Measurements from ENCODE around the gene HYPK.

DNA sequence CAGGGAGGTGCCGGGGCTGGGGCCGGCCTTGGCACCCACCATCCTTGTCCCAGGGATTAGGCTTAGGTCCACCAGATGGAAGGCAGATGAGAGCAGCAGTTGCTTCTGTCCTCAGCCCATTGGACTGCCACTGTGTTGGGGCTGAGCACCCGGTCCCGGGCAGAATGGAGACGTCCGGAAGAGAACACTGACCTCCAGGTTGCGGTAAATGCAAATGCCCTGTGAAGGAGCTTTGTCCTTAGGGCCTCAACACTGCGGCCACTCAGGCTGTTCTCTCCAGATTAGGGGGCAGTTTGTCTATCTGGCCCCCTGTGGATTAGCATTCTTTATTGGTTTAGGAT lies 484 bp upstream of the HYPK start, which contains the start of gene SERINC4:
- no peak for TF ChIP-seq RAD21 (IDR thresholded peaks at IDR 0.05 in 1 of 2, conservative IDR thresholded peaks at IDR 0.05 in 1 of 2; ENCODE audit: low read depth in 2 of 2, low read length in 2 of 2)
- no peak for TF ChIP-seq EZH2 (IDR thresholded peaks at IDR 0.05; ENCODE audit: low read depth, low read length, severe bottlenecking)
- TF ChIP-seq POLR2A (IDR thresholded peaks at IDR 0.05; ENCODE audit: control extremely low read depth in 1 of 2, low read depth in 2 of 2, low read length in 2 of 2): no peak
- TF ChIP-seq GABPA (IDR thresholded peaks at IDR 0.05; ENCODE audit: borderline replicate concordance, insufficient read depth, low read length): no peak
- no peak for TF ChIP-seq SP4 (IDR thresholded peaks at IDR 0.05; ENCODE audit: low read length)
- no peak for TF ChIP-seq TAF1 (IDR thresholded peaks at IDR 0.05; ENCODE audit: low read depth, low read length)
- TF ChIP-seq EGR1 (IDR thresholded peaks at IDR 0.05; ENCODE audit: borderline replicate concordance, low read depth, low read length): no peak
- TF ChIP-seq KDM5A (IDR thresholded peaks at IDR 0.05; ENCODE audit: low read length): no peak
- TF ChIP-seq, protein P1, sequence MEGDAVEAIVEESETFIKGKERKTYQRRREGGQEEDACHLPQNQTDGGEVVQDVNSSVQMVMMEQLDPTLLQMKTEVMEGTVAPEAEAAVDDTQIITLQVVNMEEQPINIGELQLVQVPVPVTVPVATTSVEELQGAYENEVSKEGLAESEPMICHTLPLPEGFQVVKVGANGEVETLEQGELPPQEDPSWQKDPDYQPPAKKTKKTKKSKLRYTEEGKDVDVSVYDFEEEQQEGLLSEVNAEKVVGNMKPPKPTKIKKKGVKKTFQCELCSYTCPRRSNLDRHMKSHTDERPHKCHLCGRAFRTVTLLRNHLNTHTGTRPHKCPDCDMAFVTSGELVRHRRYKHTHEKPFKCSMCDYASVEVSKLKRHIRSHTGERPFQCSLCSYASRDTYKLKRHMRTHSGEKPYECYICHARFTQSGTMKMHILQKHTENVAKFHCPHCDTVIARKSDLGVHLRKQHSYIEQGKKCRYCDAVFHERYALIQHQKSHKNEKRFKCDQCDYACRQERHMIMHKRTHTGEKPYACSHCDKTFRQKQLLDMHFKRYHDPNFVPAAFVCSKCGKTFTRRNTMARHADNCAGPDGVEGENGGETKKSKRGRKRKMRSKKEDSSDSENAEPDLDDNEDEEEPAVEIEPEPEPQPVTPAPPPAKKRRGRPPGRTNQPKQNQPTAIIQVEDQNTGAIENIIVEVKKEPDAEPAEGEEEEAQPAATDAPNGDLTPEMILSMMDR (IDR thresholded peaks at IDR 0.05; ENCODE audit: control extremely low read depth in 1 of 3, insufficient read depth in 1 of 3, low read depth in 1 of 3, low read length in 3 of 3): no peak
- no peak for TF ChIP-seq SUZ12 (IDR thresholded peaks at IDR 0.05; ENCODE audit: low read length)
- TF ChIP-seq JUN (IDR thresholded peaks at IDR 0.05; ENCODE audit: low read depth, low read length): no peak
